GM21360 (cell line): Measurements from ENCODE around the gene LRP1B.

ENCODE experiments used
- ATAC-seq: cut with Tn5 transposase; IDR thresholded peaks from one replicate; pipeline ENCODE4 v1.9.1; 2021; ENCODE audit warnings: mild to moderate bottlenecking, moderate library complexity; ENCODE audit not compliant: unreplicated experiment

LRP1B gene

GRCh38 chr2:141791521-141791920 lies 339.3 kb downstream of the LRP1B start:
- ATAC-seq = no peak

DNA sequence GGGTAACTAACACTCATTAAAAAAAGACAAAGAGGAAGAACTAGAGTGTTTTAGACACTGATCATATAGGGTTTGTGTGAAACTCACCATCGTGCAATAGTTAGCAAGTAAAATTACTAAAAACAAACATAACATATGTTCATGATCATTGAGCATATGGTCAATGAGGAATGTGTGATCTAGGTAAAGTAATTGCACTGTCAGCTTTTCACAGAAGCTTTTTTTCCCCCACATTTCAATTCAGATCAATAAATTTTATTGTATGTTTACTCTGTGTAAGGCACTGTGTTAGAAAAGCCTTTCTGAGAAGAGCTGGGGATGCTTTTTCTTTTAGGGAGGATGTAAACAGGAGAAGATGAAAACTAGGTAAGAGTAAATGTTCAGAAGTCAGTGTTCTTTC lies 348.2 kb downstream of the LRP1B start:
- ATAC-seq = no peak

GRCh38 chr2:141778315-141778835 lies 352.4 kb downstream of the LRP1B start:
- ATAC-seq = no peak

GRCh38 chr2:141770530-141770929 lies 360.3 kb downstream of the LRP1B start:
- no peak for ATAC-seq

- ATAC-seq = no peak
Observed at GRCh38 chr2:141767691-141768090, 363.1 kb downstream of the LRP1B start.

DNA sequence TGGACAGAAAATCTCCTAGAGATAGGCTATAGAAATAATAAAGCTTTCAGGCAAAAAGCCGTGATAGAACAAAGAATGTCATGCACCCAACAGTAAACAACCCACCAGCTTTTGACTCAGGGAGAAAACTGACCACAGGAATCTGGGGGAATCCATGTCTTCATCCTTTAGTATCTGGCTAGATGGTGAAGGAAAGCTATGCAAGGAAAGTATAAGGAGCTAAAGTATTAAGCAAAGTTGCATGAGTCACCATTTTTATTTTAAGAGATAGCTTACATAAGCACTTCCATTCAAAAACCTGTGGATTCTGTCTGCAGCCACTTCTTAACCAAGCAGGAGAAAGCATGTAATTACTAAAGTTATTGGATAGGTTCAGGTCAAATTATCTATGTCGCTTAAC lies 363.8 kb downstream of the LRP1B start:
- ATAC-seq = no peak

DNA sequence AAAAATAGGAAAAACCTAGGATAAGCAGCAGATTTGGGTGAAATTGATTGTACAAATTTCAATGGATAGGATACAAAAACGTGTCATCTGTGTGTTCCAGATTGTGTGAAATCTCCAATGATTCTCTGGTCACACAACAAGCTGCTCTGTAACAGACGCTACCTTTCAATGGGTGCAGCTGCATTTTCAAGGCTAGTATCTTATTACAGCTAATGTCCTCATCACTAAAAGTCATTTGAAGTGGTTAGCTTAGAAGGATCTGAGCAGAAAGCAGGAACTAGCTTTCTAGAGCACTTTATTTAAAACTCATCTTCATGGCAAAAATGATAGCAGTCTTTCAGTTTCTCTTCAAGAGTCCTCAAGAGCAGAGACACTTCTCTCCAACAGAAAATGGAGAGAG lies 364.6 kb downstream of the LRP1B start:
- ATAC-seq = no peak

DNA sequence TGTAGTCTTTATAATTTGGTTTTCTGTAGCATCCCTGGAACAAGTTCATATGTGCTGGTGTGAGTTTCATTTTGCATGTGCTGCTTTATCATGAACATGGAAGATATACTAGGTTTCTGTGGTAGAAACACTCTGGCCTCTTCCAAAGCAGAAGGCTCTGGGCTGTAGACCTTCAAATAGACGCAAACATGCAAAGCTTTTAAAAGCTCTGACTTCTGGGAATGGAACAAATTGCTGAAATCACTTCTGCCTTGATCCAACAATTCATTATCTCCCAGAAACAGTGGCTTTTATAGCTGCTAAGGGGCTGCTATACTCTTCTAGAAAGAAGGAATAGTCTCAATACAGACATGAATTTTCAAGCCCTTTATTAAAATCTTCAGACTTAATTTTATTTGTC lies 382.2 kb downstream of the LRP1B start:
- no peak for ATAC-seq

DNA sequence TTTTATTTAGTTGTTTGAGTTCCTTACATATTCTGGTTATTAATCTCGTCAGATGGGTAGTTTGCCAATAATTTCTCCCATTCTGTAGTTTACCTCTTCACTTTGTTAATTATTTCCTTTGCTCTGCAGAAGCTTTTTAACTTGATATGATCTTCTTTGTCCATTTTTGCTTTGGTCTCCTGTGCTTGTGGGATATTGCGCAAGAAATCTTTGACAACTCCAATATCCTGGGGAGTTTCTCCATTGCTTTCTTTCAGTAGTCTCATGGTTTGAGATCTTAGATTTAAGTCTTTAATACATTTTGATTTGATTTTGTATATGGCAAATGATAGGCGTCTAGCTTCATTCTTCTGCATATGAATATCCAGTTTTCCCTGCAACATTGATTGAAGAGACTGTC lies 389.2 kb downstream of the LRP1B start:
- no peak for ATAC-seq

- ATAC-seq = no peak
Observed at GRCh38 chr2:141737492-141738255, 393.1 kb downstream of the LRP1B start.

DNA sequence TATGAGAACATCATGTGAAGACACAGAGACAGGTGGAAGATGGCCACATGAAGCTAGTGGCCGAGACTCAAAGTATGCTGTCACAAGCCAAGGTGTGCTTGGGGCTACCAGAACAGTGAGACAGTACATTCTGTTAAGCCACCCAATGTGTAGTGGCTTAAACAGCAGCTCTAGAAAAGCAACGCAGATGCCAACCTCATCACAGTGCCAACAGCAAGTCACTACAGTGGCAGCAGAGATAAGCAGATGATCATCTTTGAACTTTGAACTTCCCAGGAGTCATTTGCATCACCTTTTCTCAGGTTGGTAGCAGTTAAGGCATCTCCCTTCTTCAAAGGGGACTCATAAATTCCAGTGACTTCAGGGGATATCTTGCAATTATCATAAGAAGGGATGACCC lies 394.4 kb downstream of the LRP1B start:
- ATAC-seq = no peak

GRCh38 chr2:141728886-141729285 lies 401.9 kb downstream of the LRP1B start:
- no peak for ATAC-seq

GRCh38 chr2:141728142-141728541 lies 402.7 kb downstream of the LRP1B start:
- ATAC-seq = no peak

GRCh38 chr2:141724426-141724825 lies 406.4 kb downstream of the LRP1B start:
- no peak for ATAC-seq

DNA sequence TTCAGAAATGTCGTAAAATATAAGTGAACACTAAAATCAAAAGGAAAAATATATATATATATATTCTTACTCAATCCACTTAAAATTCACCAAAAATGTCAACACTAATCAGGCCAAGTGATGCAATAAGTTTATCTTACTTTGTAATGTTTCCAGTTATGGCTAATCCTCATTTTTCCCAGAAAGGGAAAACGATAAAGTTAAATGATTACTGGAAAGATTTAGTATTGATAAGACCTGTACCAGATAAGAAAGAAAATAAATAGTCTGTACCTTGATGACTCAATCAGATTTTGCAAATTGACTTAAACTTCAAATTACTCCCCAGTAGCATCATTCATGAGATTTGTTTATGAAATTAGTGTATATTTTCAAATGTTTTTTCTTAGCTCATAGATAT lies 407.0 kb downstream of the LRP1B start:
- no peak for ATAC-seq

DNA sequence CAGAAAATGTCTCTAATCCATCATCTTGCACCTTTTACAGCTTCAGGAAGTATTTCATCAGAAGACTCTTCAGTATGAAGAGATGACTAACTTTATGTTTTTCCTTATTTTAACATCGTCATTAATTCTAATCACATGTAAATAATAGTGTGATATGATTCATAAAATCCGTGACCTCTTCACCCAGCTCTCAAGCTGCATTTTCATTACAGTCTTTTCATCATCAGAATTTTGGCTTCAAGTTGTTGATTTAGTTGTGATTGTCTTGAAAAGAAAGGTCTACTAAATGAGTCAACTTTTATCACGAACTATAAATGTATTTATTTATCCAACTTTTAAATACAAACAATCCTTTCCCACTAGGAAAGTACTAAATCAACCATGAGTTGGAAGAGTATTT lies 410.3 kb downstream of the LRP1B start:
- ATAC-seq = no peak

- no peak for ATAC-seq
Observed at GRCh38 chr2:141714496-141714895, 416.3 kb downstream of the LRP1B start.

DNA sequence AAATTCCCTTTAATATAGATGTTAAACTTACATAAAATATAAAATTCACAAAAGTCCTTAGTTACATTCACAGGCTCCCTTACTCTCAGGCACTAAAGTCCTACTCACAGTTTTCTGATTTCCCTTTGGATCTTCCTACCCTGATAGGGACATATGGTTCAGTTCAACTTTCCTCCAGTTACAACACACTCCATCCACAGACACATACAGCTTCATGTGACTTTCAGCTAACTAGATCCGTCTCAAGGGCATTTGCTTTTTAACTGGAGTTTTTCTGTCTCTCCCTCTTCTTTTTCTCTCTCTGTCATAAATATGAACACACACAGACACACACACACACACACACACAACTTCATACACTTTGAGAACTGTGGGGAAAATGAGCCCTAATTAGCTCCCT lies 419.2 kb downstream of the LRP1B start:
- no peak for ATAC-seq

GRCh38 chr2:141710589-141711239 lies 420.1 kb downstream of the LRP1B start:
- ATAC-seq = no peak

DNA sequence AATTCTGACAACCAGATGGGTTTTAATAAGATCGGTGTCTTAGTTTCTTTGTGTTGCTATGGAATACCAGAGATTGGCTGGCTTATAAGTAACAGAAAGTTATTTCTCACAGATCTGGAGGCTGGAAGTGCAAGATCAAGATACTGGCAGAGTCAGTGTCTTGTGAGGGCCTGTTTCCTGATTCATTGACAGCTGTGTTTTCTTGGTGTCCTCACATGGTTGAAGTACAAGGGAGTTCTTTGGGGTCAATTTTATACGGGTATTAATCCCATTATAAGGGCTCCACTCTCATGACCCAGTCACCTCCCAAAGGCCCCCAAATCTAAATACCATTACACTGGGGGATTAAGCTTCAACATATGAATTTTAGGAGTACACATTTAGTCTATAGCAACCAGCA lies 421.1 kb downstream of the LRP1B start:
- ATAC-seq = no peak

GRCh38 chr2:141707486-141707885 lies 423.3 kb downstream of the LRP1B start:
- no peak for ATAC-seq

- no peak for ATAC-seq
Observed at GRCh38 chr2:141704541-141704940, 426.3 kb downstream of the LRP1B start.
